HG02970 (cell line): Measurements from ENCODE around the gene EFNA5.

Experiments used
- ATAC-seq: cut with Tn5 transposase; IDR thresholded peaks from one replicate; pipeline ENCODE4 v1.9.1; 2021; ENCODE audit warnings: mild to moderate bottlenecking, moderate library complexity, moderate number of reproducible peaks; ENCODE audit not compliant: unreplicated experiment, low FRiP score

EFNA5 gene

GRCh38 chr5:107673368-107674136, 2.8 kb upstream of the EFNA5 start:
- ATAC-seq: peak; percentile 78

GRCh38 chr5:107673039-107673367, 2.3 kb upstream of the EFNA5 start:
- no peak for ATAC-seq

- ATAC-seq: no peak
Measured at GRCh38 chr5:107672211-107673038, 1.7 kb upstream of the EFNA5 start.

- no peak for ATAC-seq
Measured at GRCh38 chr5:107671742-107672210, 1.0 kb upstream of the EFNA5 start.

- ATAC-seq: no peak
Measured at GRCh38 chr5:107670087-107670931, 428 bp downstream of the EFNA5 start.

- no peak for ATAC-seq
Measured at GRCh38 chr5:107669096-107670031, 1.4 kb downstream of the EFNA5 start.

GRCh38 chr5:107668154-107669095, 2.3 kb downstream of the EFNA5 start:
- no peak for ATAC-seq

- ATAC-seq: no peak
Measured at GRCh38 chr5:107666051-107666655, 4.6 kb downstream of the EFNA5 start.

GRCh38 chr5:107665036-107665570, 5.6 kb downstream of the EFNA5 start:
- no peak for ATAC-seq

GRCh38 chr5:107663697-107664096, 7.0 kb downstream of the EFNA5 start:
- no peak for ATAC-seq

- no peak for ATAC-seq
Measured at GRCh38 chr5:107661650-107662044, 9.1 kb downstream of the EFNA5 start.

- no peak for ATAC-seq
Measured at GRCh38 chr5:107661038-107661649, 9.6 kb downstream of the EFNA5 start.

- ATAC-seq: no peak
Measured at GRCh38 chr5:107658528-107658927, 12.2 kb downstream of the EFNA5 start.

- ATAC-seq: no peak
Measured at GRCh38 chr5:107655831-107656230, 14.9 kb downstream of the EFNA5 start.

- ATAC-seq: no peak
Measured at GRCh38 chr5:107654827-107655226, 15.9 kb downstream of the EFNA5 start.

- ATAC-seq: no peak
Measured at GRCh38 chr5:107653685-107654084, 17.1 kb downstream of the EFNA5 start.

- ATAC-seq: no peak
Measured at GRCh38 chr5:107652839-107653607, 17.7 kb downstream of the EFNA5 start.
